NCI-H524 treated with DMSO at 0.1 percent for 48 hours (cell line): ENCODE measurements around the gene GPX4.

Experiments
- DNase-seq: peaks from one replicate; lab custom pipeline; 2025; lab: John Stamatoyannopoulos, UW

The GPX4 gene

GRCh38 chr19:1084024-1084868, 19.5 kb upstream of the GPX4 start:
- DNase-seq, result no peak

- DNase-seq, result no peak
Measured at GRCh38 chr19:1085053-1085658, 18.6 kb upstream of the GPX4 start.

GRCh38 chr19:1085676-1086442, 17.9 kb upstream of the GPX4 start:
- no peak for DNase-seq

GRCh38 chr19:1086613-1087012, 17.2 kb upstream of the GPX4 start:
- no peak for DNase-seq

GRCh38 chr19:1087813-1088415, 15.9 kb upstream of the GPX4 start:
- DNase-seq, result no peak

GRCh38 chr19:1088416-1089010, 15.3 kb upstream of the GPX4 start:
- DNase-seq, result no peak

- DNase-seq, result no peak
Measured at GRCh38 chr19:1089126-1089771, 14.5 kb upstream of the GPX4 start.

- DNase-seq, result no peak
Measured at GRCh38 chr19:1089891-1090290, 13.9 kb upstream of the GPX4 start.

GRCh38 chr19:1090731-1091543, 12.9 kb upstream of the GPX4 start:
- no peak for DNase-seq

GRCh38 chr19:1091544-1092175, 12.1 kb upstream of the GPX4 start:
- DNase-seq, result no peak

- no peak for DNase-seq
Measured at GRCh38 chr19:1093330-1093729, 10.5 kb upstream of the GPX4 start.

GRCh38 chr19:1093811-1094553, 9.8 kb upstream of the GPX4 start:
- no peak for DNase-seq

- no peak for DNase-seq
Measured at GRCh38 chr19:1094655-1094977, 9.2 kb upstream of the GPX4 start.

- DNase-seq, result peak; percentile 85
Measured at GRCh38 chr19:1094978-1095701, 8.7 kb upstream of the GPX4 start, which contains the start of gene POLR2E. Gene POLR2E (minus strand): TSS chr19:1095375. CDS start chr19:1095315, 60 bp downstream.

GRCh38 chr19:1097810-1098176, 6.0 kb upstream of the GPX4 start:
- no peak for DNase-seq

GRCh38 chr19:1098177-1099051, 5.4 kb upstream of the GPX4 start:
- DNase-seq, result no peak

- DNase-seq, result no peak
Measured at GRCh38 chr19:1101337-1101698, 2.5 kb upstream of the GPX4 start.
